HS-27A (cell line): ENCODE data around the gene NOX3.
"Not testable (repeated sequence)": the region's sequence is repeated elsewhere in the genome, so short reads cannot be mapped to it uniquely, and the experiment has no call there.

Experiments
- DNase-seq: peaks from one replicate; pipeline ENCODE4 v3.0.0-alpha.2; 2012; ENCODE audit warnings: low read depth, missing footprints

The NOX3 gene

DNA sequence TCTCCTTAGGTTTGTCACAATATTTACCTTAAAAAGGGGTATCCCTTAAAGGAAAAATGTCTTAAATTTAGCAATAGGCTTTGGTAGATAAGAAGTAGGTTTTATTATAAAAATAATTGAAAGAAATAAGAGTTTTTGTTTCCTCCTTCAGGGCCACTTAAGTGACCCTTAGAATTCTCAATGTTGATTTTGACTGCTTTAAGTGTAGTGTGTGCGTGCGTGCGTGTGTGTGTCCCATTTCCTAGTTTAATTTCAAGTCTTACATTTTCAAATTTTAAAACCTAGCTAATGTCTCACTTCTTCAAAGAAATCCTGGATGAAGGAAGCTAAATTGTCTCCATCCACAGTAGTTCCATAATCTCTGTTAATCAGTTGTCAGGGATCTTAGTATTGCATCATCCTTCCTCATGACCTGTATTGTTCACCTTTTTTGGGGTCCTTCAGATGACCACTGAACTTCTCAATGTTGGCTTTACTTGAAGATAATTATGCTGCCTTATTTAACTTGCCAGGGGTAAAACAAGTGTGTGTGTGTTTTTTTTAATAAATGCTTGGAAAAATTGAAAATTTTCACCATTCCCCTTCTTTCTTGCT is 90.7 kb downstream of the NOX3 start:
- DNase-seq, result no peak

DNA sequence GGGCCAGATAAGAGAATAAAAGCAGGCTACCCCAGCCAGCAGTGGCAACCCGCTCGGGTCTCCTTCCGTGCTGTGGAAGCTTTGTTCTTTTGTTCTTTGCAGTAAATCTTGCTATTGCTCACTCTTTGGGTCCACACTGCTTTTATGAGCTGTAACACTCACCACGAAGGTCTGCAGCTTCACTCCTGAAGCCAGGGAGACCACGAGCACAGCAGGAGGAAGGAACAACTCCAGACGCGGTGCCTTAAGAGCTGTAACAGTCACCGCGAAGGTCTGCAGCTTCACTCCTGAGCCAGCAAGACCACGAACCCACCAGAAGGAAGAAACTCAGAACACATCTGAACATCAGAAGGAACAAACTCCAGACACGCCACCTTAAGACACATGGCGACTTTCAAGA is 91.6 kb downstream of the NOX3 start:
- not testable (repeated sequence) for DNase-seq

DNA sequence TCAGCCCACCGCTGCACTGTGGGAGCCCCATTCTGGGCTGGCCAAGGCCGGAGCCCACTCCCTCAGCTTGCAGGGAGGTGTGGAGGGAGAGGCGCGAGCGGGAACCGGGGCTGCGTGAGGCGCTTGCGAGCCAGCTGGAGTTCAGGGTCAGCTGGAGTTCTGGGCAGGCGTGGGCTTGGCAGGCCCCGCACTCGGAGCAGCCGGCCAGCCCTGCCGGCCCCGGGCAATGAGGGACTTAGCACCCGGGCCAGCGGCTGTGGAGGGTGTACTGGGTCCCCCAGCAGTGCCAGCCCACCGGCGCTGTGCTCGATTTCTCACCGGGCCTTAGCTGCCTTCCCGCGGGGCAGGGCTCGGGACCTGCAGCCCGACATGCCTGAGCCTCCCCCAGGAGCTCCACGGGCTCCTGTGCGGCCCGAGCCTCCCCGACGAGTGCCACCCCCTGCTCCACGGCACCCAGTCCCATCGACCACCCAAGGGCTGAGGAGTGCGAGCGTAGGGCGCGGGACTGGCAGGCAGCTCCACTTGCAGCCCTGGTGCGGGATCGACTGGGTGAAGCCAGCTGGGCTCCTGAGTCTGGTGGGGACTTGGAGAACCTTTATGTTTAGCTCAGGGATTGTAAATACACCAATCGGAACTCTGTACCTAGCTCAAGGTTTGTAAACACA is 92.5 kb downstream of the NOX3 start:
- not testable (repeated sequence) for DNase-seq

DNA sequence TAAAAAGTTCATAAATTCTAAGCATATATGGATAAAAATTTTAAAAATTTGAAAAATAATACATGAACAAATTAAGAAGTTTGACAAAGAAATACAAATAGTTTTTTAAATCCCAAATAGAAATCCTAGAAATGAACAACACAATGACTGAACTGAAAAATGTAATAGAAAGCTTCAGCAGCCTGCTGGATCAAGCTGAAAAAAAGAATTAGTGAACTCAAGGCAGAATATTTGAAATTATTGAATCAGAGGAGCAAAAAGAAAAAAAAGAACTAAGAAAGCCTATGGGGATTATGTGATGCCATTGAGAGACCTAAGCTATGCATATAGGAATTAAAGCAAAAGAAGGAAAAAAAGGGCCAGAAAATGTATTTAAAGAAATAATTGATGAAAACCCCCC is 101.5 kb downstream of the NOX3 start:
- DNase-seq, result no peak

DNA sequence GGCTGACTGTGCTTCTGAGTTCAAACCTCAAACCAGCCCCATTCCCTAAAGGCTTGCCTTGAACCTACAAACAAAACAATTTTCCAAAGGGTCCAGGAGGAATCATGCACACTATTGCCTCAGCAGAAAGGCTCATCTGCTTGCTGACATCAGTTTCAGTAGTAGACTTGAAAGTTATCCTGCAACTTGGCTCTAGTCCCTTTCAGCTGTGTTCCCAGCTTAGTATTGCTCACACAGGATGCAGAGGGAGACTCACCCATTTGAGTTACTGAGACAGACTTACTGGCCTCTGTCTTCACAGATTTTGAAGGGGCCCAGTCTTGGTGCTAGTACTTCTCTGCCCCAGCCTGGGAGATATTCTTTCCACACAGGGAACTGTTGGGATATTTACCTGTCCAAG is 102.8 kb downstream of the NOX3 start:
- DNase-seq, result no peak

DNA sequence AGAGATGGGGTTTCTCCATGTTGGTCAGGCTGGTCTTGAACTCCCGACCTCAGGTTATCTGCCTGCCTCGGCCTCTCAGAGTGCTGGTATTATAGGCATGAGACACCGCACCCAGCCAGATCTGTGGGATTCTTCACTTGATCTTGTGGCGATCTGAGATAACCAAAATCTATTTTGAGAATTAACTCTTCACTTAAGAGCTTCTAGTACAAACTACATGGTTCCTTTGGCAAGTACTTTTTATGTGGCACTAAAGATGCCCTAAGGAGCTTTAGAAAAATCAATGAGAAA is 103.6 kb downstream of the NOX3 start:
- no peak for DNase-seq

DNA sequence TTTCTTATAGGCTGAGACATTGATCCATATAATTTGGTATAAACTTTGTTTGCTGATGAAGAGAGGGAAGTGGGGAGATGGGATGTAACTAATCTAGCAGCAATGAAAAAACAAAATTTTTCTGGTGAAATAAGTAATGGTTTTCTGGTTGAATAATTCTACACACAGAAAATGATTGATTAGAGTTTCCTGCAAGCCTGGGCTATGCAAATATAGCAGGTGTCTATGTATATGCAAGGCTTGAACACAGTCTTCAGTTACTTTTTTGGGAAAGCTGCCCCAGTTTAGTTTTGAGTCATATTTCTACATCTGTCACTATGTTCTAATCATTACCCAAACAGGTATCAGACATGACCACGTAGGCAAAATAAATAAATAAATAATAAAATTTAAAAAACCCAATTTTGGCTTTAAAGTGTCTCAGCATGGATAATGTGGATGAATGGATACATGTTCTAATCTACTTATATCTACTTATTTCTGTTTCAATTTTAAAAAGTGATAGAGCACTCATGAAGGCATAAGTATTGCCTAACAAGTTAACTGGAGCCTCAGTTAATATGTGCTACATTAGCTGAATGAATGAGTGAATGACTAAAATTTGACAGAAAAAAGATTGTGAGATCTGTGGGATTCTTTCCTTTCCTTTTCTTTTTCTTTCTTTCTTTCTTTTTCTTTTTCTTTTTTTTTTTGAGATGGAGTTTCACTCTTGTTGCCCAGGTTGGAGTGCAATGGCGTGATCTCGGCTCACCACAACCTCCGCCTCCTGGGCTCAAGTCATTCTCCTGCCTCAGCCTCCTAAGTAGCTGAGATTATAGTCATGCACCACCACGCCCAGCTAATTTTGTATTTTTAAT is 104.1 kb downstream of the NOX3 start:
- no peak for DNase-seq

DNA sequence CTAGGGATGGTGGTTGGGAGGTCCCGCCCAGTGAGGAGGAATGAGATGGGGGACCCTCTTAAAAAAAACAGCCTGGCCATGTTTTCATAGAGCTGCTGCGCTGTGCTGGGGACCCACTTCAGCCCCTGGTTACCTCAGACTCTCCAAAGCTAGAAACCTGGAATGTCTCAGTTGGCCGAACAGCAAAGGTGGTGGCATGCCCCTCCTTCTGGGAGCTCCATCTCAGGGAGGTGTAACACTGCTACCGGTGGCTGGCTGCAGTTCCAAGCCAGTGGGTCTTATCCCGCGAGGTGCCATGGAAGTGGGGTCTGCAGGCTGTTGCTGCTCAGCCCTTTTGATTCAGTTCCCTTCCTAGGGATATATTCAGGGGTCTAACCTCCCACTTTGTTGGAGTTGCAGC is 105.7 kb downstream of the NOX3 start:
- no peak for DNase-seq

DNA sequence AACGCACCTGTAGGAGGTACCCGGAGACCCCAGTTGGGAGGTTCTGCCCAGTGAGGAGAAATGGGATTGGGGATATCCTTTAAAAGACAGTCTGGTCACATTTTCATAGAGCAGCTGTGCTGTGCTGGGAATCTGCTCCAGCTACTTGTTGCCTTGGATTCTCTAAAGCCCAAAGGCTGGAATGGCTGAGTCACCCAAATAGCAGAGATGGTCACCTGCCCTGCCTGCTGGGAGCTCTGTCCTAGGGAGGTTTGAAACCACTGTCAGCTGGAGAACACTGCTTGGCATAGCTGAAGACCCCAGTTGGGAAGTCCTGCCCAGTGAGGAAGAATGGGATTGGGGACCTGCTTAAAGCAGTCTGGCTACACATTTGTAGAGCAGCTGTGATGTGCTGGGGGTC is 106.5 kb downstream of the NOX3 start:
- no peak for DNase-seq

DNA sequence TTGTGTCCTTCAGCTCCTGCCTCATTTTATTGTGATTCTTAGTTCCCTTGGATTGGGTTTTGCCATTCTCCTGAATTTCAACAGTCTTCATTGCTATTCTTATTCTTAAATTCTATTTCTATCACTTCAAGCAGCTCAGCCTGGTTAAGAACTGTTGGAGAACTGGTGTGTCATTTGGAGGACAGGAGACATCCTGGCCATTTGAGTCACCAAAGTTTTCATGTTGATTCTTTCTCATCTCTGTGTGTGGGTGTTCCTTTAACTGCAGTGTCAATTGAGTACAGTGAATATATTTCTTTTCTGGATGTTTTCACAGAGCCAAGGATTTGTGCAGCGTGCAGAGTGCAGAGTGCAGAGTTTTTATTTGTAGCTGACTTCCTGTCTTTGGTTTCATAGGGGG is 107.8 kb downstream of the NOX3 start:
- DNase-seq, result no peak

DNA sequence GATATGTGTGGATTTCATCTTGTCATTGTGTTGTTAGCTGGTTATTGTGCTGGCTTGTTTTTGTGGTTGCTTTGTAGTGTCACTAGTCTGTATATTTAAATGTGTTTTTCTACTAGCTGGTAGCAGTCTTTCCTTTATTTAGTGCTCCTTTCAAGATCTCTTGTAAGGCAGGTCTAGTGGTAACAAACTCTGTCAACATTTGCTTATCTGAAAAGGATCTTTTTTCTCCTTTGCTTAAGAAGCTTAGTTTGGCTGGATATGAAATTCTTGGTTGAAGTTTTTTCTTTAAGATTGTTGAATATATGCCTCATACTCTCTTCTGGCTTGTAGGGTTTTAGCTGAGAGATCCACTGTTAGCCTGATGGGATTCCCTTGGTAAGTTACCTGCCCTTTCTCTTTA is 108.7 kb downstream of the NOX3 start:
- DNase-seq, result no peak
